ENCODE measurements around the gene ACSBG1. TPM values are rescaled to one million over a fixed set of nuclear protein-coding genes. Genes with fewer than 3 reads are reported as not detected.

The ACSBG1 gene
- total RNA-seq, 1 donor from 2014 or later: 0.07 TPM

DNA sequence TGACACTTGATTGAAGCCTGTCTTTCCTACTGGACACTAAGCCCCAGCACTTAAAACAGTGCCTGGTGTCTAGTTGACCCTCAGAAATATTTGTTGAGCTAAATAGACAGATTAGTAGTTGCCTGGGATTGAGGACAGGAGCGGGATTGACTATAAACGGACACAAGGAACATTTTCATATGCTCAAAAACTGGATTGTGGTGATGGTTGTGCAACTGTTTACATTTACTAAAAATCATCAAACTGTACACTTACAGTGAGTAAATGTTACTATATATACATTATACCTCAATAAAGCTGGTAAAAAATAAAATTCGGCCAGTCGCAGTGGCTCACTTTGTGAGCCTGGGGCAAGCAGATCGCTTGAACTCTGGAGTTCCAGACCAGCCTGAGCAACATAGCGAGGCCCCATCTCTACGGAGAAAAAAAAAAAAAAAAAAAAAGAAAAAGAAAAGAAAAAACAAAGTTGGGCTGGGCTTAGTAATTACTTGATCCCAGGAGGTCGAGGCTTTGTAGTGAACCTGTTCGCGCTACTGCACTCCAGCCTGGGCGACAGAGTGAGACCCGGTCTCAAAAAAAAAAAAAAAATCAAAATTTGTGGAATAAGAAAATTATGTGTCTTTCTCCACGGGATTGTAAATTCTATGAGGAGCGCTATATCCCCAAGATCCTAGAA is 85.8 kb downstream of the ACSBG1 start:
- H3K36me3 Mint-ChIP-seq (ENCODE audit: low read depth): peaks cover 20% of the 10 kb centered on the region

DNA sequence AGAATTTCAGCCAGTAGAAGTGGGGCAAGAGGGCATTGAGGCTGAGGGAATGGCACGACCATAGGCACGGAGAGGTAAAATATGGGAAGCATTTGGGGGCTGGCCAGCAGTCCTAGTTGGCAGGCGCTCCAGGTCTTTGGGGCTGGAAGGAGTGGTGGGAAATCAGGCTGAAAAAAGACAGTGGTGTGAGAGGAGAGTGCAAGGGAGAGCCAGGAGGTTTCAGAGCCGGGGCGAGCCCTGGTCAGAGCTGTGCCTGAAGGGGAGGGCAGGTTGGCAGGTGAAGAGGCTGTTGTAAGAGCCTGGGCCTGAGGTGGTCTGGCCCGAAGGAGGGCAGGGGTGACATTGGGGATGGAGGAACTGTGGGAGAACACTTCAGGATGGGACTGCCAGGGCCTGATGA is 86.8 kb downstream of the ACSBG1 start:
- Mint-ChIP-seq H3K27ac (no peak overlapping the region), H3K9me3 (no peaks in the 10 kb centered on the region), H3K36me3 (ENCODE audit: low read depth) (peaks cover 11% of the 10 kb centered on the region), H3K4me3 (peak overlapping the region; percentile 50), H3K27me3 (no peaks in the 10 kb centered on the region), H3K4me1 (peaks cover 36% of the 10 kb centered on the region)
- DNase-seq: no peak
- CTCF ChIA-PET: interaction anchor here (1.8 to 3.3 kb wide), 2 partner anchors 30 to 48 kb away, joined by 6 to 18 read pairs; no protein-coding TSS in a partner anchor
- intact Hi-C loops (cut with micrococcal nuclease): loop anchor here (10.0 kb wide), 1 partner anchor 1073 kb away; the partner anchor contains the start of gene TSPAN3
- no peak for ATAC-seq (ENCODE audit: low read depth)
- POLR2A ChIA-PET: interaction anchor here (0.6 to 4.5 kb wide), 6 partner anchors 25 to 393 kb away, joined by 3 to 86 read pairs (median 4); partner anchors contain the start of genes PSMA4 and SKIC8
- TF ChIP-seq, protein P1, sequence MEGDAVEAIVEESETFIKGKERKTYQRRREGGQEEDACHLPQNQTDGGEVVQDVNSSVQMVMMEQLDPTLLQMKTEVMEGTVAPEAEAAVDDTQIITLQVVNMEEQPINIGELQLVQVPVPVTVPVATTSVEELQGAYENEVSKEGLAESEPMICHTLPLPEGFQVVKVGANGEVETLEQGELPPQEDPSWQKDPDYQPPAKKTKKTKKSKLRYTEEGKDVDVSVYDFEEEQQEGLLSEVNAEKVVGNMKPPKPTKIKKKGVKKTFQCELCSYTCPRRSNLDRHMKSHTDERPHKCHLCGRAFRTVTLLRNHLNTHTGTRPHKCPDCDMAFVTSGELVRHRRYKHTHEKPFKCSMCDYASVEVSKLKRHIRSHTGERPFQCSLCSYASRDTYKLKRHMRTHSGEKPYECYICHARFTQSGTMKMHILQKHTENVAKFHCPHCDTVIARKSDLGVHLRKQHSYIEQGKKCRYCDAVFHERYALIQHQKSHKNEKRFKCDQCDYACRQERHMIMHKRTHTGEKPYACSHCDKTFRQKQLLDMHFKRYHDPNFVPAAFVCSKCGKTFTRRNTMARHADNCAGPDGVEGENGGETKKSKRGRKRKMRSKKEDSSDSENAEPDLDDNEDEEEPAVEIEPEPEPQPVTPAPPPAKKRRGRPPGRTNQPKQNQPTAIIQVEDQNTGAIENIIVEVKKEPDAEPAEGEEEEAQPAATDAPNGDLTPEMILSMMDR (IDR thresholded peaks at IDR 0.05): no peak

More for the DNA sequence above, 85.8 kb downstream of the ACSBG1 start:
- ChIA-PET CTCF (interaction anchor here (1.1 to 3.3 kb wide), 4 partner anchors 18 to 47 kb away, joined by 3 to 18 read pairs (median 4); partner anchors contain the start of gene CIB2), POLR2A (interaction anchor here (0.6 to 4.5 kb wide), 20 partner anchors 17 to 1240 kb away, joined by 3 to 86 read pairs (median 5); partner anchors contain the start of genes CIB2, IREB2, PSMA4 and SKIC8)
- H3K27ac Mint-ChIP-seq: peak overlapping the region; percentile 91
- intact Hi-C loops (cut with micrococcal nuclease): loop anchor here (1.0 to 10.0 kb wide), 6 partner anchors 17 to 1074 kb away; partner anchors contain the start of genes CIB2, IREB2 and TSPAN3
- H3K4me1 Mint-ChIP-seq: peaks cover 45% of the 10 kb centered on the region
- H3K27me3 Mint-ChIP-seq: no peaks in the 10 kb centered on the region
- TF ChIP-seq, protein P1 (IDR thresholded peaks at IDR 0.05): no peak
- peak; percentile 10 for ATAC-seq (ENCODE audit: low read depth)
- H3K4me3 Mint-ChIP-seq: peak overlapping the region; percentile 91
- H3K9me3 Mint-ChIP-seq: no peaks in the 10 kb centered on the region
- DNase-seq: no peak

DNA sequence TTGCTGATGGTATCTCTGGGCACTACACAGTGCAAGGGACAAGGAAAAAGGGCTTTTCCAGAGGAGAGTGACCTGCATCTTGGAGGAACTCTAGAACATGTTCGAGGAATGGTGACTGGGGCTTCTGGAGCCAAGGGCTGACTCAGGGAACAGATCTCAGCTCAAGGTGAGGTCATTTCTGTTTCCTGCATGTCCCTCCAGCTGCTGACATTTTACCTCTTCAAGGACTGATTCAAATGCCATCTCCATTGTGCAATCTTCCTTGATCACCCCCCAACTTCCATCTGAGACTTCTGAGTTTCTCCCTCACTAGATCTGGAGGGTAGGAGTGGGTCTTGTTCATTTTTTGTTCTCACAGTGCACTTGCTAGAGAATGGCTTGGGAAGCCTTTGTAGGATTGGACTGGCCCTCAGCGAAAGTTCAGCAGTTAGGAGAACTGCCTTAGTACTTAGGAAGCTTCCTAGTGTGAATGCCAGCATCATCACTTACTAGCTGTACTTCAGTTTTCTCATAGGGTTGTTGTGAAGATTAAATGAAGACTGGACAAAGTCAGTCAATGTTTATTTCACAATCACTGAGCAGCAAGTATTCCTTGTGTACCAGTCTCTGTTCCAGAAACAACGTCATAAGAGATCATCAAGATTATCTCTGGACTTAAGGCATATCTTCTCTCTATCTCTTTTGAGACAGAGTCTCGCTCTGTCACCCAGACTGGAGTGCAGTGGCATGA is 87.8 kb downstream of the ACSBG1 start:
- H3K27ac Mint-ChIP-seq: no peak overlapping the region
- intact Hi-C loops (cut with micrococcal nuclease): loop anchor here (10.0 kb wide), 1 partner anchor 1072 kb away; the partner anchor contains the start of gene TSPAN3
- ATAC-seq (ENCODE audit: low read depth) (no peak), DNase-seq (no peak)
- H3K4me3 Mint-ChIP-seq: no peak overlapping the region
- H3K36me3 Mint-ChIP-seq (ENCODE audit: low read depth): peaks cover 10% of the 10 kb centered on the region
- no peaks in the 10 kb centered on the region for H3K27me3 Mint-ChIP-seq
- ChIA-PET POLR2A (interaction anchor here (0.6 to 4.5 kb wide), 2 partner anchors 26 to 28 kb away, joined by 3 to 86 read pairs; no protein-coding TSS in a partner anchor), CTCF (interaction anchor here (1.8 kb wide), 1 partner anchor 31 kb away, joined by 6 read pairs; no protein-coding TSS in a partner anchor)
- H3K4me1 Mint-ChIP-seq: peaks cover 34% of the 10 kb centered on the region
- no peaks in the 10 kb centered on the region for H3K9me3 Mint-ChIP-seq
- TF ChIP-seq, protein P1 (IDR thresholded peaks at IDR 0.05): no peak

DNA sequence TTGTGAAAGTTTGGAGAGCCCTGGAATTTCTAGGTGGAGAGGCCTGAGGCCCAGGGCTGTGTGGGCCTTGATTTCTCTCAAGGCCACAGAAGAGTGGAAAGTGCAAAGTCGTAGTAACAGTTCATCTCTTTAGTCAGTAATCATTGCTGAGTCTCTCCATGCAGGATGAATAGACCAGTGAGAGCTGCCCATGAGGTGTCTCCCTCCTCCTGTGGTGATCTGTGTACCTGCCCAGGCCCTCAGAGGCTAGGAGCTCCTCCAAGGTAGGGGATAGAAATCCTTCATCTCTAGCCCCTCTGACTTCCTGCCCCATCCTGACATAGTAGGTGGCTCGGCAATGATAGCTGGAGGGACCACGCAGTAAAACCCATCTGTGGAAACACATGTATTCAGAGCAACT is 92.0 kb downstream of the ACSBG1 start:
- no peak overlapping the region for H3K27ac Mint-ChIP-seq
- TF ChIP-seq, protein P1 (IDR thresholded peaks at IDR 0.05): no peak
- no peaks in the 10 kb centered on the region for H3K27me3 Mint-ChIP-seq
- no peaks in the 10 kb centered on the region for H3K36me3 Mint-ChIP-seq (ENCODE audit: low read depth)
- ChIA-PET POLR2A (interaction anchor here (1.1 kb wide), 1 partner anchor 752 kb away, joined by 3 read pairs; no protein-coding TSS in a partner anchor), CTCF (interaction anchor here (1.1 kb wide), 1 partner anchor 53 kb away, joined by 3 read pairs; no protein-coding TSS in a partner anchor)
- DNase-seq: no peak
- intact Hi-C loops (cut with micrococcal nuclease): loop anchor here (10.0 kb wide), 1 partner anchor 1068 kb away; the partner anchor contains the start of gene TSPAN3
- no peak for ATAC-seq (ENCODE audit: low read depth)
- no peaks in the 10 kb centered on the region for H3K9me3 Mint-ChIP-seq
- H3K4me3 Mint-ChIP-seq: no peak overlapping the region
- H3K4me1 Mint-ChIP-seq: peaks cover 2% of the 10 kb centered on the region

Measured in activated B cell treated with CpG ODN at 0.5 μM for 24 hours (primary cell).